ENCODE data around the gene ACTR3C. TPM values are rescaled to one million over a fixed set of nuclear protein-coding genes. Genes with fewer than 3 reads are reported as not detected.
"Not testable (repeated sequence)": the region's sequence is repeated elsewhere in the genome, so short reads cannot be mapped to it uniquely, and the experiment has no call there.

The ACTR3C gene
- total RNA-seq, 2 experiments from 2014 or later: 5.0 to 6.1 TPM

GRCh38 chr7:150326657-150327268 is 3.4 kb upstream of the ACTR3C start:
- no peaks in the 10 kb centered on the region for H3K9me3 Mint-ChIP-seq
- H3K4me1 Mint-ChIP-seq: peaks cover 30% of the 10 kb centered on the region
- H3K4me3 Mint-ChIP-seq: no peak overlapping the region
- ChIA-PET CTCF (interaction anchor here (0.7 kb wide), 2 partner anchors 194 to 763 kb away, joined by 4 to 6 read pairs; no protein-coding TSS in a partner anchor), POLR2A (no interaction called here)
- no peak overlapping the region for H3K27ac Mint-ChIP-seq
- peaks cover 35% of the 10 kb centered on the region for H3K36me3 Mint-ChIP-seq (ENCODE audit: low read depth)
- no peak for DNase-seq
- H3K27me3 Mint-ChIP-seq: no peaks in the 10 kb centered on the region

DNA sequence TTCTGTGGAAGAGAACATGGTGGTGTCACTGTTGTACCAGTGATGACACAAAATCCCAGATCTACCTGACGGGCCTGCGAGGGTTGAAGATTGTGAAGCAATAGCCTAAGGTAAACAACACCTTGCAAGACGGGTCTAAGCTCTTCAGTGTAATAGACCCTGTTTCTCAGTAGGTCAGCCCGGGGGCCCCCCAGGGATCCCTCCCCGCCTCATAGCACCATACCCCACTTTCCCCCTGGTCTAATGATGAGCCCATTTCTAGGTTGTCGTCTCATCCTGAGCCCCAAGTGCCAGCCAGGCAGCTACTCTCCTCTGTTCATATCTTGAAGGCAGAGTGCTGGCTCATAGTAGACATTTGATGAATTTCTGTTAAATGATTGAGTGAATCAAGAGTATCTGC is 2.6 kb upstream of the ACTR3C start:
- DNase-seq: no peak
- H3K36me3 Mint-ChIP-seq (ENCODE audit: low read depth): peaks cover 39% of the 10 kb centered on the region
- H3K27me3 Mint-ChIP-seq: no peaks in the 10 kb centered on the region
- H3K4me1 Mint-ChIP-seq: peaks cover 36% of the 10 kb centered on the region
- ChIA-PET POLR2A (no interaction called here), CTCF (interaction anchor here (0.7 to 0.8 kb wide), 4 partner anchors 13 to 762 kb away, joined by 3 to 6 read pairs (median 4); no protein-coding TSS in a partner anchor)
- no peaks in the 10 kb centered on the region for H3K9me3 Mint-ChIP-seq
- H3K4me3 Mint-ChIP-seq: no peak overlapping the region
- H3K27ac Mint-ChIP-seq: no peak overlapping the region

- Mint-ChIP-seq H3K9me3 (no peaks in the 10 kb centered on the region), H3K4me3 (peak overlapping the region; percentile 97), H3K36me3 (ENCODE audit: low read depth) (peaks cover 40% of the 10 kb centered on the region), H3K27me3 (no peaks in the 10 kb centered on the region), H3K4me1 (peaks cover 39% of the 10 kb centered on the region), H3K27ac (peak overlapping the region; percentile 99)
- ChIA-PET POLR2A (no interaction called here), CTCF (interaction anchor here (0.8 kb wide), 1 partner anchor 12 kb away, joined by 3 read pairs; no protein-coding TSS in a partner anchor)
- no peak for DNase-seq
These were observed 1.8 kb upstream of the ACTR3C start for GRCh38 chr7:150325110-150325611.

DNA sequence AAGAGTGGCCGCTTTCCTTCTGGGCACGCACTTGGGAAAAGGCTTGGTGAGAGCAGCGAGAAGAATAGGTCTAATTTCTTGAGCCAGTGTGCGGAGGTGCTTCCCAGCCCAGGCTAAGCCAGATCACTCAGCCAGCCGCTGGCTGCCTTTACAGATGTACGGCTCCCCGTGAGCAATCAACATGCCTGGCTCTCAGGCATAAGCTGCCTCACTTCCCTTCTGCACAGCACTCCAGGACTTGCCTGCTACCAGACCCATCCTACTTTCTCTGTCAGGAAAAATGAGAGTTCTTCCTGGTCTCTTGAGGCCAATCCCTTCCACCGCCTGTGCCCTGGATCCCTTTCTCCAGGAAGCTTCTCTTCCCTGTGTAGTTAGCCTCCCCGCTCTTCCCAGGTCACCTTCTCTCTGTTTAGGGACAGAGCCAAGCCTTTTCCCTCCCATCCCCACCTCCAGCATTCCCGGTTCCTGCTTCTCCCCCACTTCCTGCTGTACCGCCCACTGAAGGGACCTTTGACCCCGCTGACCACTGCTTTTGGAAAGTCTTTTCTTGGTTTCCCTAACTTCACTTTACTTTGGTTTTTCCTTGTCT is 1.1 kb upstream of the ACTR3C start:
- ChIA-PET POLR2A (no interaction called here), CTCF (no interaction called here)
- Mint-ChIP-seq H3K4me1 (peaks cover 39% of the 10 kb centered on the region), H3K9me3 (no peaks in the 10 kb centered on the region), H3K27ac (peak overlapping the region; percentile 99), H3K27me3 (no peaks in the 10 kb centered on the region), H3K36me3 (ENCODE audit: low read depth) (peaks cover 43% of the 10 kb centered on the region), H3K4me3 (peak overlapping the region; percentile 97)
- DNase-seq: no peak

- no peaks in the 10 kb centered on the region for H3K27me3 Mint-ChIP-seq
- ChIA-PET CTCF (interaction anchor here (0.6 kb wide), 1 partner anchor 9 kb away, joined by 4 read pairs; no protein-coding TSS in a partner anchor), POLR2A (no interaction called here)
- H3K36me3 Mint-ChIP-seq (ENCODE audit: low read depth): peaks cover 40% of the 10 kb centered on the region
- H3K9me3 Mint-ChIP-seq: no peaks in the 10 kb centered on the region
- no peak for DNase-seq
- peaks cover 39% of the 10 kb centered on the region for H3K4me1 Mint-ChIP-seq
- peak overlapping the region; percentile 97 for H3K4me3 Mint-ChIP-seq
- H3K27ac Mint-ChIP-seq: peak overlapping the region; percentile 99
These were observed 482 bp upstream of the ACTR3C start for GRCh38 chr7:150323682-150324372.

GRCh38 chr7:150322114-150322832 is 1.1 kb downstream of the ACTR3C start:
- ChIA-PET CTCF (interaction anchor here (1.2 kb wide), 2 partner anchors 52 to 83 kb away, joined by 3 read pairs; no protein-coding TSS in a partner anchor), POLR2A (no interaction called here)
- peak; percentile 80 for DNase-seq
- no peaks in the 10 kb centered on the region for H3K27me3 Mint-ChIP-seq
- peak overlapping the region; percentile 99 for H3K27ac Mint-ChIP-seq
- H3K4me1 Mint-ChIP-seq: peaks cover 39% of the 10 kb centered on the region
- peaks cover 33% of the 10 kb centered on the region for H3K36me3 Mint-ChIP-seq (ENCODE audit: low read depth)
- no peaks in the 10 kb centered on the region for H3K9me3 Mint-ChIP-seq
- peak overlapping the region; percentile 97 for H3K4me3 Mint-ChIP-seq

- Mint-ChIP-seq H3K27ac (peak overlapping the region; percentile 99), H3K27me3 (no peaks in the 10 kb centered on the region), H3K4me1 (peaks cover 39% of the 10 kb centered on the region), H3K9me3 (no peaks in the 10 kb centered on the region), H3K4me3 (peak overlapping the region; percentile 97), H3K36me3 (ENCODE audit: low read depth) (peaks cover 29% of the 10 kb centered on the region)
- no peak for DNase-seq
- POLR2A ChIA-PET: no interaction called here
- CTCF ChIA-PET: interaction anchor here (1.2 kb wide), 2 partner anchors 52 to 83 kb away, joined by 3 read pairs; no protein-coding TSS in a partner anchor
These were observed 1.6 kb downstream of the ACTR3C start for GRCh38 chr7:150321788-150322113.

DNA sequence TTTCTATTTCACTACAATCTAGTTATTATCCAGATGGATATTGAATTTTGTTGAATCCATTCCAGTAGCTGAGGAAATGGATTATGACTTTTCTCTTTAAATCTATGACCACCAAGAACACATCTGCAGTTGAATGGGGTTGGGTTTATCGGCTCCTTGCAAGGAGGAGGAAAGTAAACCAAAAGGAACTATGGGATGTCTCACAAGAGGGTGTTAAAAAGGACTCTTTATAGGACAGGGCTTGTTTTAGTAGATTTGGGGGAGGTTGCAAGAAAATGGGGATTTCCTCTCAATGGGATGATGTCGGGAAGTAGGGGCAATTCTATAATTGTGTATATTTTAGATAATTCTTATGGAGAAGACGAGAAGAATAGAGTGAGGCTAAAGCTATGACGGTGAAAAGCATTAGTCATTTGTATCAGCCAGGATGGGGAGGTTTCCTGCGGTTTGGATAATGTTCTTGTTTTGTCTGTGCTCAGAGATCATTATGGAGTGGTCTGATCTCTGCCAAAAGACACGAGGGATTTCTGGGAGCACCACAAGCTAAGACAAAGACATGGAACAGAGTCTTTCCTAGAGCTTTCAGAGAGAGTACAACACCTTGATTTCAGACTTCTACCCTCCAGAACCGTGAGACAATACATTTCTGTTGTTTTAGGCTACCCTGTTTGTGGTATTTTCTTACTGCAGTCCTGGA is 5.4 kb downstream of the ACTR3C start:
- ChIA-PET CTCF (no interaction called here), POLR2A (no interaction called here)
- H3K27ac Mint-ChIP-seq: no peak overlapping the region
- H3K9me3 Mint-ChIP-seq: no peaks in the 10 kb centered on the region
- no peaks in the 10 kb centered on the region for H3K27me3 Mint-ChIP-seq
- H3K4me1 Mint-ChIP-seq: peaks cover 20% of the 10 kb centered on the region
- H3K4me3 Mint-ChIP-seq: no peak overlapping the region
- no peak for DNase-seq
- H3K36me3 Mint-ChIP-seq (ENCODE audit: low read depth): peaks cover 15% of the 10 kb centered on the region

GRCh38 chr7:150316987-150317386 is 6.4 kb downstream of the ACTR3C start:
- H3K36me3 Mint-ChIP-seq (ENCODE audit: low read depth); H3K4me3 Mint-ChIP-seq; POLR2A ChIA-PET; DNase-seq; H3K27ac Mint-ChIP-seq; H3K27me3 Mint-ChIP-seq; H3K9me3 Mint-ChIP-seq: not testable (repeated sequence)
- CTCF ChIA-PET: interaction anchor here (1.2 kb wide), 1 partner anchor 53 kb away, joined by 6 read pairs; no protein-coding TSS in a partner anchor
- peaks cover 11% of the 10 kb centered on the region for H3K4me1 Mint-ChIP-seq

DNA sequence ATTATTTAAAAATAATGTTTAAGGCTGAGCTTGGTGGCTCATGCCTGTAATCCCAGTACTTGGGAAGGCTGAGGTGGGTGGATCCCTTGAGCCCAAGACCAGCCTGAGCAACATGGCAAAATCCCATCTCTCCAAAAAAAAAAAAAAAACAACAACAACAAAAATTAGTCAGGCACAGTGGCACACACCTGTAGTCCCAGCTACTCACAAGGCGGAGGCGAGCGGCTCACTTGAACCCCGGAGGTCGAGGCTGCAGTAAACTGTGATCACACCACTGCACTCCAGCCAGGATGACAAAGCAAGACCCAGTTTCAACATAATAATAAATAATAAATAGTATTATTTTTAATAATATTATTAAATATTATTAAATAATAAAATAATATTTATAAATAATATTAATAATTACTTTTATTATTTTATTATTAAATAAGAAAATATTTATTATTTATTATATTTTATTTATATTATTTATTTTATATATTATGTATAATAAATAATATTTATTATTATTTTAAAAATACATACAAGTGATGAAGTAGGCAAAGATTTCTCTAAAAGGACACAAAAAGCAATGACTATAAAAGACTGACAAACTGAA is 8.6 kb downstream of the ACTR3C start:
- Mint-ChIP-seq H3K4me3 (no peak overlapping the region), H3K27ac (no peak overlapping the region), H3K9me3 (no peaks in the 10 kb centered on the region), H3K4me1 (no peaks in the 10 kb centered on the region), H3K27me3 (no peaks in the 10 kb centered on the region), H3K36me3 (ENCODE audit: low read depth) (no peaks in the 10 kb centered on the region)
- CTCF ChIA-PET: interaction anchor here (0.6 to 0.7 kb wide), 2 partner anchors 9 to 590 kb away, joined by 3 to 4 read pairs; partner anchors contain the start of gene ACTR3C
- no peak for DNase-seq
- POLR2A ChIA-PET: no interaction called here

- H3K4me1 Mint-ChIP-seq: no peaks in the 10 kb centered on the region
- no peak overlapping the region for H3K4me3 Mint-ChIP-seq
- no peaks in the 10 kb centered on the region for H3K9me3 Mint-ChIP-seq
- no peaks in the 10 kb centered on the region for H3K27me3 Mint-ChIP-seq
- no peaks in the 10 kb centered on the region for H3K36me3 Mint-ChIP-seq (ENCODE audit: low read depth)
- POLR2A ChIA-PET: no interaction called here
- H3K27ac Mint-ChIP-seq: no peak overlapping the region
- DNase-seq: no peak
- CTCF ChIA-PET: interaction anchor here (0.8 to 1.5 kb wide), 2 partner anchors 11 to 402 kb away, joined by 3 read pairs; no protein-coding TSS in a partner anchor
These were observed 9.5 kb downstream of the ACTR3C start for GRCh38 chr7:150313870-150314269.

DNA sequence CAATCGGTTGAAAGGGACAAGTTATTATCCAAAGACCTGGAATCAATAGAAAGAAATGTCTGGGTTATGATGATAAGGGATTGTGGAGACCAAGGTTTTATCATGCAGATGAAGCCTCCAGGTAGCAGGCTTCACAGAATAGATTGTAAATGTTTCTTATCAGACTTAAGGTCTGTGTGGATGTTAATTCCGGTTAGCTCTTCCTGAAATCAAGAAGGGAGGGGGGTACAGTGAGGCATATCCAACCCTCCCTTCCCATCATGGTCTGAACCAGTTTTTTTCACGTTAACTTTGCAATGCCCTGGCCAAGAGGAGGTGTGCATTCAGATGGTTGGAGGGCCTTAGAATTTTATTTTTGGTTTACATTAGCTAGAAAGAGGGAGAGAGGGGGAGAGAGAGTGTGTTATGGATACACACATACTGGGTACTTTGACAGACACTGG is 10.0 kb downstream of the ACTR3C start:
- H3K27ac Mint-ChIP-seq: no peak overlapping the region
- no peak overlapping the region for H3K4me3 Mint-ChIP-seq
- ChIA-PET CTCF (interaction anchor here (0.8 to 1.5 kb wide), 2 partner anchors 12 to 403 kb away, joined by 3 read pairs; no protein-coding TSS in a partner anchor), POLR2A (no interaction called here)
- H3K27me3 Mint-ChIP-seq: no peaks in the 10 kb centered on the region
- no peaks in the 10 kb centered on the region for H3K36me3 Mint-ChIP-seq (ENCODE audit: low read depth)
- H3K9me3 Mint-ChIP-seq: no peaks in the 10 kb centered on the region
- DNase-seq: no peak
- H3K4me1 Mint-ChIP-seq: no peaks in the 10 kb centered on the region
